KOPT-K1 (cell line): ENCODE measurements around the gene NECAB3.

Source experiments
- H3K27ac ChIP-seq: fragments of 200-600 bp; sonication (generic); 2 replicates; pipeline ENCODE4 v1.5.1; 2016; ENCODE audit warnings: antibody characterized with exemption, mild to moderate bottlenecking, low read depth, low read length; ENCODE audit not compliant: poor library complexity, severe bottlenecking
- H3K36me3 ChIP-seq: fragments of 200-600 bp; sonication (generic); 2 replicates; pipeline ENCODE4 v1.5.1; 2017; ENCODE audit warnings: antibody characterized with exemption, mild to moderate bottlenecking, low read length, moderate library complexity; ENCODE audit not compliant: insufficient read depth
- H3K9me3 ChIP-seq: fragments of 200-600 bp; sonication (generic); 2 replicates; pipeline ENCODE4 v1.5.1; 2017; ENCODE audit warnings: antibody characterized with exemption, low read length, mild to moderate bottlenecking; ENCODE audit not compliant: insufficient read depth, poor library complexity, severe bottlenecking

NECAB3 gene

GRCh38 chr20:33622705-33623365 lies 51.4 kb downstream of the NECAB3 start:
- peaks cover 51% of the 10 kb centered on the region for H3K36me3 ChIP-seq

GRCh38 chr20:33621717-33622400 lies 52.4 kb downstream of the NECAB3 start:
- no peak overlapping the region for H3K27ac ChIP-seq
- peaks cover 43% of the 10 kb centered on the region for H3K36me3 ChIP-seq
- no peaks in the 10 kb centered on the region for H3K9me3 ChIP-seq

More at GRCh38 chr20:33622705-33623365, 51.4 kb downstream of the NECAB3 start:
- Histone ChIP-seq H3K27ac (no peak overlapping the region), H3K9me3 (no peaks in the 10 kb centered on the region)

GRCh38 chr20:33612001-33612400 lies 62.2 kb downstream of the NECAB3 start:
- H3K27ac ChIP-seq, result no peak overlapping the region

GRCh38 chr20:33611106-33611505 lies 63.1 kb downstream of the NECAB3 start:
- Histone ChIP-seq H3K36me3 (peaks cover 70% of the 10 kb centered on the region), H3K9me3 (no peaks in the 10 kb centered on the region), H3K27ac (no peak overlapping the region)

More at GRCh38 chr20:33612001-33612400, 62.2 kb downstream of the NECAB3 start:
- H3K9me3 ChIP-seq, result no peaks in the 10 kb centered on the region
- H3K36me3 ChIP-seq, result peaks cover 70% of the 10 kb centered on the region

DNA sequence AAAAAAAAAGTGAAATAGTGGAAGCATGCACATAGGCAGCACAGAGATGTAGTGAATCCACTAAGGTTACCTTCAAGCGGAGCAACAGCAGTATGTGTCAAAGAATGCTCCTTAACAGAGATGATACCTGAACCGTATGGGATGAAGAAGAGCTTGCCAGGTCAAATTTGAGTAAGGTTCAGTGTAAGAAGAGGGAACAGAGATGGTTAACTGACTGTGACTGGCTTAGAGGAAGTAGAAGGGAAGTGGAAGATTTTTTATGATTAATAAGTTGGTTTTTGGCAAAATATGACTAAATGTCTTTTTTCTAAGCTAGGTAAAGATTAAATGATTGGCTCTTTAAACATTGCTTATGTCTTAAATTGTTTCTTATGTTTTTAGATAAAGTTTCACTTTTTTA lies 64.7 kb downstream of the NECAB3 start:
- Histone ChIP-seq H3K9me3 (no peaks in the 10 kb centered on the region), H3K27ac (no peak overlapping the region), H3K36me3 (peaks cover 63% of the 10 kb centered on the region)
